OCI-LY3 (cell line): ENCODE measurements around the gene OR52R1.

ENCODE experiments used
- EZH2phosphoT487 ChIP-seq: fragments of 200-600 bp; shearing (Covaris generic); IDR thresholded peaks from 2 replicates; pipeline ENCODE4 v1.6.1; 2018; ENCODE audit warnings: antibody characterized with exemption, mixed run types, low read depth
- TF ChIP-seq, protein P1 (sequence below): fragments of 200-600, 300-600 bp; sonication (generic); IDR thresholded peaks from 2 replicates; pipeline ENCODE4 v1.5.1; 2014; ENCODE audit warnings: antibody characterized with exemption, low read length, low read depth

DNA sequence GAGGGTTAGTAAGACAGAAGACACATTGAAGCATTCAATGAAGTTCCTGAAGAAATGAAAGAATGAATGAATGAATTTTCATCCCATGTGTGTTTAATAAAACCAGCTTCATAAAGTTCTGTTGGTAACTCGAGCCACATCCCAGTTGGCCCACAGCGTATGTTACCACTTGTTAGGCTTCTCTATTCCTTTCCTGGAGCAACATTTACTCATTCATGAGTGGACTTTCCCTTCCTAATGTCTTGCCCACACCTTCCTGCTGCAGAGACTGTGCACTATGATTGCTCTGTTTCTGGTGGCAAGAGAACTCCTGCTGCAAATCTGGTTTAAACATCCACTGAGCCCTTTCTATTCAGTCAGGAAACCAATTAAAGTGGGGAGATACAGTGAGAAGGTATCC, 7.0 kb downstream of the OR52R1 start:
- TF ChIP-seq, protein P1, sequence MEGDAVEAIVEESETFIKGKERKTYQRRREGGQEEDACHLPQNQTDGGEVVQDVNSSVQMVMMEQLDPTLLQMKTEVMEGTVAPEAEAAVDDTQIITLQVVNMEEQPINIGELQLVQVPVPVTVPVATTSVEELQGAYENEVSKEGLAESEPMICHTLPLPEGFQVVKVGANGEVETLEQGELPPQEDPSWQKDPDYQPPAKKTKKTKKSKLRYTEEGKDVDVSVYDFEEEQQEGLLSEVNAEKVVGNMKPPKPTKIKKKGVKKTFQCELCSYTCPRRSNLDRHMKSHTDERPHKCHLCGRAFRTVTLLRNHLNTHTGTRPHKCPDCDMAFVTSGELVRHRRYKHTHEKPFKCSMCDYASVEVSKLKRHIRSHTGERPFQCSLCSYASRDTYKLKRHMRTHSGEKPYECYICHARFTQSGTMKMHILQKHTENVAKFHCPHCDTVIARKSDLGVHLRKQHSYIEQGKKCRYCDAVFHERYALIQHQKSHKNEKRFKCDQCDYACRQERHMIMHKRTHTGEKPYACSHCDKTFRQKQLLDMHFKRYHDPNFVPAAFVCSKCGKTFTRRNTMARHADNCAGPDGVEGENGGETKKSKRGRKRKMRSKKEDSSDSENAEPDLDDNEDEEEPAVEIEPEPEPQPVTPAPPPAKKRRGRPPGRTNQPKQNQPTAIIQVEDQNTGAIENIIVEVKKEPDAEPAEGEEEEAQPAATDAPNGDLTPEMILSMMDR: no peak
- TF ChIP-seq EZH2phosphoT487: no peak
